HEK293 (cell line): ENCODE results near the gene STAT5B.

Experiments
- CTCF ChIA-PET: fragments of 350-600 bp; formaldehyde crosslinking; extraction: SDS; loops from one replicate; lab custom pipeline; 2021; ENCODE audit warnings: antibody characterized with exemption; lab: Yijun Ruan, JAX
- POLR2A ChIA-PET: fragments of 300-600 bp; formaldehyde crosslinking; extraction: SDS; loops from one replicate; lab custom pipeline; 2020; ENCODE audit warnings: antibody characterized with exemption, inconsistent platforms; lab: Yijun Ruan, JAX
- H3K27ac ChIP-seq: fragments of 200-500 bp; sonication (Bioruptor generic); 2 replicates; pipeline ENCODE4 v1.5.1; 2014; ENCODE audit warnings: low read depth, low read length, control low read depth, inconsistent platforms; ENCODE audit errors: extremely low read depth
- H3K36me3 ChIP-seq, 2 experiments: fragments of 200-500 bp in 1 of 2; sonication (Bioruptor generic) in 1 of 2; 1 replicate in 1 of 2; 2 replicates in 1 of 2; pipeline ENCODE4 v1.5.1; 2014 to 2017; ENCODE audit warnings: inconsistent platforms in 2 of 2, low read length in 2 of 2; ENCODE audit not compliant: control insufficient read depth in 2 of 2, insufficient read depth in 1 of 2
- H3K4me1 ChIP-seq: fragments of 200-500 bp; sonication (Bioruptor generic); 2 replicates; pipeline ENCODE4 v1.5.1; 2014; ENCODE audit warnings: mild to moderate bottlenecking, low read length, inconsistent platforms; ENCODE audit not compliant: control insufficient read depth, insufficient read depth
- H3K4me3 ChIP-seq: 2 replicates; pipeline ENCODE4 v1.5.1; 2011; ENCODE audit warnings: low read depth, mild to moderate bottlenecking, control low read depth, low read length, moderate library complexity
- H3K9me3 ChIP-seq: fragments of 200-500 bp; sonication (Bioruptor generic); 2 replicates; pipeline ENCODE4 v1.5.1; 2014; ENCODE audit warnings: low read depth, low read length, inconsistent platforms; ENCODE audit not compliant: control insufficient read depth, insufficient read depth
- BCL11A ChIP-seq: fragments of 450-650 bp; formaldehyde crosslinking; IDR thresholded peaks from 2 replicates; pipeline ENCODE4 v1.5.1; 2016; ENCODE audit warnings: low read depth, missing biosample characterization, missing genetic modification characterization
- IKZF3 ChIP-seq: fragments of 450-650 bp; IDR thresholded peaks from 2 replicates; pipeline ENCODE4 v1.5.0; 2018; ENCODE audit warnings: missing biosample characterization, mild to moderate bottlenecking, missing genetic modification characterization, moderate library complexity
- MEIS1 ChIP-seq: sonication (generic); formaldehyde crosslinking; IDR thresholded peaks from 2 replicates; pipeline ENCODE4 v1.8.1; 2022; ENCODE audit warnings: missing genetic modification reagents, mild to moderate bottlenecking, borderline replicate concordance
- SCRT2 ChIP-seq: fragments of 450-650 bp; formaldehyde crosslinking; IDR thresholded peaks from 2 replicates; pipeline ENCODE4 v1.5.1; 2016; ENCODE audit warnings: missing biosample characterization, missing genetic modification characterization
- SP2 ChIP-seq: fragments of 450-650 bp; formaldehyde crosslinking; IDR thresholded peaks from 2 replicates; pipeline ENCODE4 v1.5.1; 2016; ENCODE audit warnings: missing biosample characterization, missing genetic modification characterization
- ZBTB20 ChIP-seq: fragments of 450-650 bp; formaldehyde crosslinking; IDR thresholded peaks from 2 replicates; pipeline ENCODE4 v1.5.1; 2016; ENCODE audit warnings: missing biosample characterization, missing genetic modification characterization
- ZBTB21 ChIP-seq: fragments of 450-650 bp; formaldehyde crosslinking; IDR thresholded peaks from 2 replicates; pipeline ENCODE4 v1.5.1; 2017; ENCODE audit warnings: missing biosample characterization, missing genetic modification characterization
- ZNF366 ChIP-seq: fragments of 450-650 bp; formaldehyde crosslinking; conservative IDR thresholded peaks from 2 replicates; pipeline ENCODE4 v1.5.1; 2016; ENCODE audit warnings: missing biosample characterization, missing genetic modification characterization
- ZNF530 ChIP-seq: fragments of 450-650 bp; formaldehyde crosslinking; IDR thresholded peaks from 2 replicates; pipeline ENCODE4 v1.5.1; 2016; ENCODE audit warnings: low read depth, missing biosample characterization, missing genetic modification characterization
- ZNF555 ChIP-seq: fragments of 450-650 bp; formaldehyde crosslinking; conservative IDR thresholded peaks from 2 replicates; pipeline ENCODE4 v1.5.1; 2017; ENCODE audit warnings: missing biosample characterization, mild to moderate bottlenecking, missing genetic modification characterization, inconsistent platforms
- ZNF600 ChIP-seq: fragments of 450-650 bp; formaldehyde crosslinking; IDR thresholded peaks from 2 replicates; pipeline ENCODE4 v1.5.1; 2016; ENCODE audit warnings: missing biosample characterization, missing genetic modification characterization
- ZNF629 ChIP-seq: fragments of 450-650 bp; formaldehyde crosslinking; IDR thresholded peaks from 2 replicates; pipeline ENCODE4 v1.5.1; 2017; ENCODE audit warnings: missing biosample characterization, missing genetic modification characterization
- ZNF654 ChIP-seq: fragments of 450-650 bp; formaldehyde crosslinking; IDR thresholded peaks from 2 replicates; pipeline ENCODE4 v1.5.1; 2016; ENCODE audit warnings: low read depth, missing biosample characterization, missing genetic modification characterization
- TF ChIP-seq, protein P1 (sequence below): fragments of 450-650 bp; formaldehyde crosslinking; IDR thresholded peaks from 2 replicates; pipeline ENCODE4 v1.5.1; 2017; ENCODE audit warnings: missing biosample characterization, missing genetic modification characterization
- TF ChIP-seq, protein P2 (sequence below): fragments of 450-650 bp; formaldehyde crosslinking; IDR thresholded peaks from 2 replicates; pipeline ENCODE4 v1.5.1; 2016; ENCODE audit warnings: missing biosample characterization, missing genetic modification characterization
- TF ChIP-seq, protein P3 (sequence below): fragments of 450-650 bp; formaldehyde crosslinking; IDR thresholded peaks from 2 replicates; pipeline ENCODE4 v1.5.1; 2016; ENCODE audit warnings: missing biosample characterization, missing genetic modification characterization
- TF ChIP-seq, protein P4 (sequence below): fragments of 450-650 bp; formaldehyde crosslinking; IDR thresholded peaks from 2 replicates; pipeline ENCODE4 v1.5.1; 2016; ENCODE audit warnings: missing biosample characterization, missing genetic modification characterization
- TF ChIP-seq, protein P5 (sequence below): fragments of 450-650 bp; formaldehyde crosslinking; conservative IDR thresholded peaks from 2 replicates; pipeline ENCODE4 v1.5.1; 2016; ENCODE audit warnings: low read depth, missing biosample characterization, missing genetic modification characterization

Gene STAT5B

DNA sequence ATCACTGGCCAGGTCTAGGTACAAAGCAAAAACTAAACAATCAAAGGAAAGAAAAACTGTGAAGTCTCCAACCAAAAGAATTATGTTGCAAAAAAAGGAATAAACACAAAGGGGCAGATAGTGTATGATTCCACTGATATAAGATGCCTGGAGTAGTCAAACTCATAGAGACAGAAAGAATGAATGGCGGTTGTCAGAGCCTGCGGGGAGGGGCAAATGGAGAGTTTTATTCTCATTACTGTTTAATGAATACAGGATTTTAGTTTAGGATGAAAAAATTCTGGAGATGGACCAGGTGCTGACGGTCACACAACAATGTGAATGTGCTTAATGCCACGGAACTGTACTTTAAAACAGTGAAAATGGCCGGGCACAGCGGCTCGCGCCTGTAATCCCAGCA lies 20.7 kb downstream of the STAT5B start (continued):
- TF ChIP-seq, protein P1, sequence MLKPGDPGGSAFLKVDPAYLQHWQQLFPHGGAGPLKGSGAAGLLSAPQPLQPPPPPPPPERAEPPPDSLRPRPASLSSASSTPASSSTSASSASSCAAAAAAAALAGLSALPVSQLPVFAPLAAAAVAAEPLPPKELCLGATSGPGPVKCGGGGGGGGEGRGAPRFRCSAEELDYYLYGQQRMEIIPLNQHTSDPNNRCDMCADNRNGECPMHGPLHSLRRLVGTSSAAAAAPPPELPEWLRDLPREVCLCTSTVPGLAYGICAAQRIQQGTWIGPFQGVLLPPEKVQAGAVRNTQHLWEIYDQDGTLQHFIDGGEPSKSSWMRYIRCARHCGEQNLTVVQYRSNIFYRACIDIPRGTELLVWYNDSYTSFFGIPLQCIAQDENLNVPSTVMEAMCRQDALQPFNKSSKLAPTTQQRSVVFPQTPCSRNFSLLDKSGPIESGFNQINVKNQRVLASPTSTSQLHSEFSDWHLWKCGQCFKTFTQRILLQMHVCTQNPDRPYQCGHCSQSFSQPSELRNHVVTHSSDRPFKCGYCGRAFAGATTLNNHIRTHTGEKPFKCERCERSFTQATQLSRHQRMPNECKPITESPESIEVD: peak; percentile 49; the same call in 1 of the 2 replicates

DNA sequence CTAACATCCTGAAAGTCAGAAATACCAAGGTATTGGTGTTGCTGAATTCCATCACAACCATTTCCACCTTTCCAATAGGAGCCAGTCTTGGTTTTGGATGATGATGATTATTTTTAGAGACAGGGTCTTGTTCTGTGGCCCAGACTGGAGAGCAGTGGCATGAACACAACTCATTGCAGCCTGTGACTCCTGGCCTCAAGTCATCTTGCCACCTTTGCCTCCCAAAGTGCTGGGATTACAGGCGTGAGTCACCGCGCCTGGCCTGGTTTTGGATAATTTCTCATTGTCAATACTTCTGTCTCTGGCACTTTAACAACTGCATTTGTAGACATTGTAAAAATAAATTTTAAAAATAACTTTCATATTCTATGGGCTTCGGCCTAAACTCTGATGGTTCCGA lies 22.6 kb downstream of the STAT5B start:
- no peak overlapping the region for H3K4me3 ChIP-seq
- H3K36me3 ChIP-seq: no peaks in the 10 kb centered on the region
- POLR2A ChIA-PET: no interaction called here
- CTCF ChIA-PET: interaction anchor here (0.6 to 0.8 kb wide), 2 partner anchors 19 to 289 kb away, joined by 3 read pairs; no protein-coding TSS in a partner anchor
- TF ChIP-seq, protein P2, sequence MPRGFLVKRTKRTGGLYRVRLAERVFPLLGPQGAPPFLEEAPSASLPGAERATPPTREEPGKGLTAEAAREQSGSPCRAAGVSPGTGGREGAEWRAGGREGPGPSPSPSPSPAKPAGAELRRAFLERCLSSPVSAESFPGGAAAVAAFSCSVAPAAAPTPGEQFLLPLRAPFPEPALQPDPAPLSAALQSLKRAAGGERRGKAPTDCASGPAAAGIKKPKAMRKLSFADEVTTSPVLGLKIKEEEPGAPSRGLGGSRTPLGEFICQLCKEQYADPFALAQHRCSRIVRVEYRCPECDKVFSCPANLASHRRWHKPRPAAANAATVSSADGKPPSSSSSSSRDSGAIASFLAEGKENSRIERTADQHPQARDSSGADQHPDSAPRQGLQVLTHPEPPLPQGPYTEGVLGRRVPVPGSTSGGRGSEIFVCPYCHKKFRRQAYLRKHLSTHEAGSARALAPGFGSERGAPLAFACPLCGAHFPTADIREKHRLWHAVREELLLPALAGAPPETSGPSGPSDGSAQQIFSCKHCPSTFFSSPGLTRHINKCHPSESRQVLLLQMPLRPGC: 0 out of 2 replicates have a peak, but pooled peaks have one; percentile 23
- TF ChIP-seq ZBTB21 (tag by site-specific recombination): no peak
- no peak for TF ChIP-seq ZBTB20 (tag by site-specific recombination)
- TF ChIP-seq ZNF600 (tag by site-specific recombination): 0 out of 2 replicates have a peak, but pooled peaks have one; percentile 31
- TF ChIP-seq, protein P3, sequence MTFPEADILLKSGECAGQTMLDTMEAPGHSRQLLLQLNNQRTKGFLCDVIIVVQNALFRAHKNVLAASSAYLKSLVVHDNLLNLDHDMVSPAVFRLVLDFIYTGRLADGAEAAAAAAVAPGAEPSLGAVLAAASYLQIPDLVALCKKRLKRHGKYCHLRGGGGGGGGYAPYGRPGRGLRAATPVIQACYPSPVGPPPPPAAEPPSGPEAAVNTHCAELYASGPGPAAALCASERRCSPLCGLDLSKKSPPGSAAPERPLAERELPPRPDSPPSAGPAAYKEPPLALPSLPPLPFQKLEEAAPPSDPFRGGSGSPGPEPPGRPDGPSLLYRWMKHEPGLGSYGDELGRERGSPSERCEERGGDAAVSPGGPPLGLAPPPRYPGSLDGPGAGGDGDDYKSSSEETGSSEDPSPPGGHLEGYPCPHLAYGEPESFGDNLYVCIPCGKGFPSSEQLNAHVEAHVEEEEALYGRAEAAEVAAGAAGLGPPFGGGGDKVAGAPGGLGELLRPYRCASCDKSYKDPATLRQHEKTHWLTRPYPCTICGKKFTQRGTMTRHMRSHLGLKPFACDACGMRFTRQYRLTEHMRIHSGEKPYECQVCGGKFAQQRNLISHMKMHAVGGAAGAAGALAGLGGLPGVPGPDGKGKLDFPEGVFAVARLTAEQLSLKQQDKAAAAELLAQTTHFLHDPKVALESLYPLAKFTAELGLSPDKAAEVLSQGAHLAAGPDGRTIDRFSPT: 0 out of 2 replicates have a peak, but pooled peaks have one; percentile 19
- TF ChIP-seq ZNF555: no peak
- TF ChIP-seq IKZF3 (tag by site-specific recombination): 0 out of 2 replicates have a peak, but pooled peaks have one; percentile 23
- TF ChIP-seq SCRT2 (tag by site-specific recombination): 0 out of 2 replicates have a peak, but pooled peaks have one; percentile 35
- H3K4me1 ChIP-seq: peaks cover 28% of the 10 kb centered on the region
- H3K27ac ChIP-seq: no peak overlapping the region
- no peaks in the 10 kb centered on the region for H3K9me3 ChIP-seq

DNA sequence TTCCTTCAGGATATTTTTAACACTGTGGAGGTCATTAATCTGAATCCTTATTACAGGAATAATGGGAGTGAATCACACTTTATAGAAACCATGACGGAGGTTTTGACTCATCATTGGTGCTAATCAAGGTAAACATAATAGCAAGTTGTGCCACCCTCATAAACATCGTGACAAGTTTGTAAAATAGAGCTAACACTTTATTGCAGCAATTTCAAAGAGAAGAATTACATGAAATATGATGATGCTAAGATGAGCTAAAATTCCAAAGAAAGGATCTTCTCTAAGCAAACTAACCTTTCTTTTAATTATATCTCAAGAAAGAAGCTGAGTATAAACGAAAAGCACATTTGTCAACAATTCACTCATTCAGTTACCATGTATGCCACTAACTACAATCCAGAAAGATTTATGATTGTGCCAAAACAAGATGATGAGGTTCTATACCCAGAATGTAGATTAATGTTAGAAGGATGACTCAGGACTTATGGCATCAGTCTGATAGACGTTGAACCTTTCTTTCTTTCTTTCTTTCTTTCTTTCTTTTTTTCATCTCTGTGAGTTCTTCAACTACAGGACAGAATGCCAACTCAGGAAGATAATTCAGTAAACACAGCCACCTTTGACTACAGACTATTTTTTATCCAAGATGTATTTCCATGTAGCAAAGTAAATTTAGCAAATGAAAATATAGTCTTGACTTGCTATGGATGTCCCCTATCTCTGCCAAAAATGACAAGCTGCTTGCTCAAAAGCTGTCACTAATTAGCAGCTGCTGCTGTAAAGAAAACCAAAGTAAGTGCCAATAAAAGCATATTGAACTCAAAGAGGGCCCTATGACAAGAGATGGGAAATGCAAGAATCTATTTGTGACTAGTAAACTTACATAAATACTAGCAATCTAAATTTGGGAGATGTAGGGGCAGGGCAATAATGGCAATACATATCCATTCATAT lies 23.3 kb downstream of the STAT5B start:
- POLR2A ChIA-PET: interaction anchor here (1.2 kb wide), 1 partner anchor 132 kb away, joined by 5 read pairs; no protein-coding TSS in a partner anchor
- H3K27ac ChIP-seq: 0 out of 2 replicates have a peak overlapping the region, but pooled peaks have one; percentile 1
- no peak overlapping the region for H3K4me3 ChIP-seq
- peak; percentile 61; the same call in 1 of the 2 replicates for TF ChIP-seq MEIS1 (CRISPR knock-in tag)
- 0 out of 2 replicates have a peak, but pooled peaks have one; percentile 14 for TF ChIP-seq SP2 (tag by site-specific recombination)
- no peak for TF ChIP-seq ZNF530
- TF ChIP-seq, protein P4, sequence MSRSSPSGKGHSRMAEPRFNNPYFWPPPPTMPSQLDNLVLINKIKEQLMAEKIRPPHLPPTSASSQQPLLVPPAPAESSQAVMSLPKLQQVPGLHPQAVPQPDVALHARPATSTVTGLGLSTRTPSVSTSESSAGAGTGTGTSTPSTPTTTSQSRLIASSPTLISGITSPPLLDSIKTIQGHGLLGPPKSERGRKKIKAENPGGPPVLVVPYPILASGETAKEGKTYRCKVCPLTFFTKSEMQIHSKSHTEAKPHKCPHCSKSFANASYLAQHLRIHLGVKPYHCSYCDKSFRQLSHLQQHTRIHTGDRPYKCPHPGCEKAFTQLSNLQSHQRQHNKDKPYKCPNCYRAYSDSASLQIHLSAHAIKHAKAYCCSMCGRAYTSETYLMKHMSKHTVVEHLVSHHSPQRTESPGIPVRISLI (tag by site-specific recombination): peak; percentile 93
- TF ChIP-seq BCL11A (tag by site-specific recombination): peak; percentile 74; the same call in 1 of the 2 replicates
- TF ChIP-seq ZNF654: peak; percentile 9; the same call in 1 of the 2 replicates
- peak; percentile 72 for TF ChIP-seq ZNF366
- peak; percentile 45; the same call in 1 of the 2 replicates for TF ChIP-seq ZBTB21 (tag by site-specific recombination)
- TF ChIP-seq ZNF629 (tag by site-specific recombination): peak; percentile 88
- TF ChIP-seq, protein P5, sequence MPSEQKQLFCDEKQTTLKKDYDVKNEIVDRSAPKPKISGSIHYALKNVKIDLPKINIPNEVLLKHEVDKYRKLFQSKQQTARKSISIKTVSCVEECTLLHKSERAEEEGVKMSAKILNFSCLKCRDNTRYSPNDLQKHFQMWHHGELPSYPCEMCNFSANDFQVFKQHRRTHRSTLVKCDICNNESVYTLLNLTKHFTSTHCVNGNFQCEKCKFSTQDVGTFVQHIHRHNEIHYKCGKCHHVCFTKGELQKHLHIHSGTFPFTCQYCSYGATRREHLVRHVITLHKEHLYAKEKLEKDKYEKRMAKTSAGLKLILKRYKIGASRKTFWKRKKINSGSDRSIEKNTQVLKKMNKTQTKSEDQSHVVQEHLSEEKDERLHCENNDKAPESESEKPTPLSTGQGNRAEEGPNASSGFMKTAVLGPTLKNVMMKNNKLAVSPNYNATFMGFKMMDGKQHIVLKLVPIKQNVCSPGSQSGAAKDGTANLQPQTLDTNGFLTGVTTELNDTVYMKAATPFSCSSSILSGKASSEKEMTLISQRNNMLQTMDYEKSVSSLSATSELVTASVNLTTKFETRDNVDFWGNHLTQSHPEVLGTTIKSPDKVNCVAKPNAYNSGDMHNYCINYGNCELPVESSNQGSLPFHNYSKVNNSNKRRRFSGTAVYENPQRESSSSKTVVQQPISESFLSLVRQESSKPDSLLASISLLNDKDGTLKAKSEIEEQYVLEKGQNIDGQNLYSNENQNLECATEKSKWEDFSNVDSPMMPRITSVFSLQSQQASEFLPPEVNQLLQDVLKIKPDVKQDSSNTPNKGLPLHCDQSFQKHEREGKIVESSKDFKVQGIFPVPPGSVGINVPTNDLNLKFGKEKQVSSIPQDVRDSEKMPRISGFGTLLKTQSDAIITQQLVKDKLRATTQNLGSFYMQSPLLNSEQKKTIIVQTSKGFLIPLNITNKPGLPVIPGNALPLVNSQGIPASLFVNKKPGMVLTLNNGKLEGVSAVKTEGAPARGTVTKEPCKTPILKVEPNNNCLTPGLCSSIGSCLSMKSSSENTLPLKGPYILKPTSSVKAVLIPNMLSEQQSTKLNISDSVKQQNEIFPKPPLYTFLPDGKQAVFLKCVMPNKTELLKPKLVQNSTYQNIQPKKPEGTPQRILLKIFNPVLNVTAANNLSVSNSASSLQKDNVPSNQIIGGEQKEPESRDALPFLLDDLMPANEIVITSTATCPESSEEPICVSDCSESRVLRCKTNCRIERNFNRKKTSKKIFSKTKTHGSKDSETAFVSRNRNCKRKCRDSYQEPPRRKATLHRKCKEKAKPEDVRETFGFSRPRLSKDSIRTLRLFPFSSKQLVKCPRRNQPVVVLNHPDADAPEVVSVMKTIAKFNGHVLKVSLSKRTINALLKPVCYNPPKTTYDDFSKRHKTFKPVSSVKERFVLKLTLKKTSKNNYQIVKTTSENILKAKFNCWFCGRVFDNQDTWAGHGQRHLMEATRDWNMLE (tag by site-specific recombination): 0 out of 2 replicates have a peak, but pooled peaks have one; percentile 15

More for the DNA sequence above, 23.3 kb downstream of the STAT5B start:
- Histone ChIP-seq H3K4me1 (peaks cover 24% of the 10 kb centered on the region), H3K9me3 (no peaks in the 10 kb centered on the region), H3K36me3 (no peaks in the 10 kb centered on the region; a peak in 1 of 3 replicates)
- CTCF ChIA-PET: interaction anchor here (0.6 to 1.4 kb wide), 5 partner anchors 10 to 275 kb away, joined by 3 to 5 read pairs (median 3); no protein-coding TSS in a partner anchor
